CD4-positive, alpha-beta T cell treated with Interleukin-10 for 1 hour (primary cell): ENCODE measurements around the gene MSH2.
"Not testable (repeated sequence)": the region's sequence is repeated elsewhere in the genome, so short reads cannot be mapped to it uniquely, and the experiment has no call there.

ENCODE experiments used
- DNase-seq: peaks from one replicate; pipeline ENCODE4 v3.0.0-alpha.2; 2020

Gene MSH2

GRCh38 chr2:47485751-47486300, 82.9 kb downstream of the MSH2 start:
- no peak for DNase-seq

GRCh38 chr2:47486841-47487497, 84.0 kb downstream of the MSH2 start:
- DNase-seq, result peak; percentile 7

- no peak for DNase-seq
Observed at GRCh38 chr2:47487498-47487875, 84.5 kb downstream of the MSH2 start.

GRCh38 chr2:47488870-47489584, 86.1 kb downstream of the MSH2 start:
- DNase-seq, result no peak

GRCh38 chr2:47490406-47490805, 87.5 kb downstream of the MSH2 start:
- no peak for DNase-seq

GRCh38 chr2:47493317-47494035, 90.5 kb downstream of the MSH2 start:
- no peak for DNase-seq

GRCh38 chr2:47494267-47495130, 91.5 kb downstream of the MSH2 start:
- no peak for DNase-seq

- no peak for DNase-seq
Observed at GRCh38 chr2:47497843-47498460, 95.0 kb downstream of the MSH2 start.

- DNase-seq, result no peak
Observed at GRCh38 chr2:47499093-47499492, 96.1 kb downstream of the MSH2 start.

GRCh38 chr2:47499621-47500309, 96.8 kb downstream of the MSH2 start:
- no peak for DNase-seq

GRCh38 chr2:47501374-47502200, 98.6 kb downstream of the MSH2 start:
- no peak for DNase-seq

- not testable (repeated sequence) for DNase-seq
Observed at GRCh38 chr2:47502498-47502897, 99.5 kb downstream of the MSH2 start.

- no peak for DNase-seq
Observed at GRCh38 chr2:47503481-47504070, 100.6 kb downstream of the MSH2 start.

- DNase-seq, result no peak
Observed at GRCh38 chr2:47504174-47504810, 101.3 kb downstream of the MSH2 start.

GRCh38 chr2:47506024-47506423, 103.1 kb downstream of the MSH2 start:
- DNase-seq, result no peak

GRCh38 chr2:47506436-47506835, 103.5 kb downstream of the MSH2 start:
- DNase-seq, result no peak

GRCh38 chr2:47508080-47508479, 105.1 kb downstream of the MSH2 start:
- DNase-seq, result no peak

GRCh38 chr2:47508641-47509040, 105.7 kb downstream of the MSH2 start:
- DNase-seq, result no peak

GRCh38 chr2:47509250-47509649, 106.3 kb downstream of the MSH2 start:
- no peak for DNase-seq
